IMR-90 (cell line): Measurements from ENCODE around the gene MUTYH. TPM values are rescaled to one million over a fixed set of nuclear protein-coding genes. Genes with fewer than 3 reads are reported as not detected.
"Not testable (repeated sequence)": the region's sequence is repeated elsewhere in the genome, so short reads cannot be mapped to it uniquely, and the experiment has no call there.

Experiments used
- ATAC-seq: fragments of 200-7000 bp; cut with Tn5 transposase; 2 replicates; pipeline ENCODE4 v1.9.1; 2020; ENCODE audit warnings: low read depth, mild to moderate bottlenecking, moderate library complexity
- BruUV-seq: library from RNA; stranded (reverse); fragments of 400-500 nt; replicated peaks from 2 replicates; lab custom pipeline; 2021; lab: Mats Ljungman, UMichigan
- CTCF ChIA-PET: fragments of 300-600 bp; formaldehyde crosslinking; extraction: SDS; loops from one replicate; lab custom pipeline; 2021; ENCODE audit warnings: antibody characterized with exemption; lab: Yijun Ruan, JAX
- POLR2A ChIA-PET: fragments of 300-600 bp; sonication (Branson Sonifier 250); formaldehyde crosslinking; loops from one replicate; lab custom pipeline; 2022; ENCODE audit warnings: antibody characterized with exemption; ENCODE audit not compliant: unreplicated experiment; lab: Charles Lee
- DNase-seq: peaks from one replicate; pipeline ENCODE4 v3.0.0; 2013
- H2AFZ ChIP-seq: replicated peaks from 2 replicates; pipeline ENCODE3; 2013; ENCODE audit warnings: low read length, mild to moderate bottlenecking; ENCODE audit not compliant: poor library complexity
- H2AK5ac ChIP-seq: 2 replicates; pipeline ENCODE4 v1.6.1; 2013; ENCODE audit warnings: low read depth, low read length, inconsistent platforms
- H2AK9ac ChIP-seq: replicated peaks from 2 replicates; pipeline ENCODE3; 2013; ENCODE audit warnings: mild to moderate bottlenecking, low read depth, low read length, moderate library complexity; ENCODE audit not compliant: poor library complexity
- H2BK120ac ChIP-seq: 2 replicates; pipeline ENCODE4 v1.6.1; 2013; ENCODE audit warnings: low read depth, low read length, inconsistent platforms
- H2BK15ac ChIP-seq: 3 replicates; pipeline ENCODE4 v1.6.1; 2013; ENCODE audit warnings: low read depth, low read length, inconsistent platforms
- H2BK20ac ChIP-seq: 2 replicates; pipeline ENCODE4 v1.6.1; 2013; ENCODE audit warnings: low read depth, mild to moderate bottlenecking, inconsistent platforms, low read length, moderate library complexity
- H2BK5ac ChIP-seq: 2 replicates; pipeline ENCODE4 v1.6.1; 2013; ENCODE audit warnings: mild to moderate bottlenecking, low read depth, low read length, inconsistent platforms; ENCODE audit not compliant: poor library complexity, severe bottlenecking
- H3K14ac ChIP-seq: replicated peaks from 2 replicates; pipeline ENCODE4 v1.6.1; 2013; ENCODE audit warnings: low read depth, low read length, inconsistent platforms
- H3K18ac ChIP-seq: 2 replicates; pipeline ENCODE4 v1.6.1; 2013; ENCODE audit warnings: low read depth, low read length, control low read depth
- H3K23ac ChIP-seq: 2 replicates; pipeline ENCODE4 v1.6.1; 2013; ENCODE audit warnings: low read depth, low read length, inconsistent platforms
- H3K27ac ChIP-seq: 2 replicates; pipeline ENCODE4 v1.5.1; 2013; ENCODE audit warnings: mild to moderate bottlenecking, control low read depth, low read length; ENCODE audit not compliant: insufficient read depth
- H3K27me3 ChIP-seq: 2 replicates; pipeline ENCODE4 v1.6.1; 2013; ENCODE audit warnings: low read length; ENCODE audit not compliant: control insufficient read depth, insufficient read depth
- H3K36me3 ChIP-seq: 2 replicates; pipeline ENCODE4 v1.6.1; 2013; ENCODE audit warnings: low read length, mixed read lengths; ENCODE audit not compliant: control insufficient read depth, insufficient read depth
- H3K4ac ChIP-seq: 2 replicates; pipeline ENCODE4 v1.6.1; 2013; ENCODE audit warnings: low read depth, low read length, inconsistent platforms
- H3K4me1 ChIP-seq: 2 replicates; pipeline ENCODE4 v1.6.1; 2013; ENCODE audit warnings: low read length, mixed read lengths; ENCODE audit not compliant: control insufficient read depth, insufficient read depth
- H3K4me2 ChIP-seq: 2 replicates; pipeline ENCODE4 v1.6.1; 2013; ENCODE audit warnings: low read depth, mild to moderate bottlenecking, control low read depth, low read length, moderate library complexity
- H3K4me3 ChIP-seq: 2 replicates; pipeline ENCODE4 v1.5.1; 2013; ENCODE audit warnings: low read depth, mild to moderate bottlenecking, control low read depth, low read length, moderate library complexity; ENCODE audit not compliant: insufficient read depth
- H3K56ac ChIP-seq: 2 replicates; pipeline ENCODE4 v1.6.1; 2013; ENCODE audit warnings: low read length, inconsistent platforms; ENCODE audit not compliant: insufficient read depth; ENCODE audit errors: extremely low read depth
- H3K79me1 ChIP-seq, 2 experiments: 2 replicates each; pipeline ENCODE4 v1.6.1; 2013; ENCODE audit warnings: low read length in 2 of 2, inconsistent platforms in 1 of 2, low read depth in 1 of 2
- H3K9ac ChIP-seq: 2 replicates; pipeline ENCODE4 v1.6.1; 2013; ENCODE audit warnings: low read depth, low read length, control low read depth
- H3K9me1 ChIP-seq: 2 replicates; pipeline ENCODE4 v1.6.1; 2013; ENCODE audit warnings: low read length, inconsistent platforms; ENCODE audit not compliant: insufficient read depth
- H3K9me3 ChIP-seq: 2 replicates; pipeline ENCODE4 v1.6.1; 2013; ENCODE audit warnings: low read length; ENCODE audit not compliant: control insufficient read depth, insufficient read depth
- H4K20me1 ChIP-seq: 2 replicates; pipeline ENCODE4 v1.6.1; 2013; ENCODE audit warnings: low read length, inconsistent platforms; ENCODE audit not compliant: insufficient read depth
- H4K5ac ChIP-seq: 2 replicates; pipeline ENCODE4 v1.6.1; 2013; ENCODE audit warnings: mild to moderate bottlenecking, low read depth, low read length, control low read depth
- H4K8ac ChIP-seq, 2 experiments: 2 replicates each; pipeline ENCODE4 v1.6.1; 2013; ENCODE audit warnings: low read depth in 2 of 2, low read length in 2 of 2, control low read depth in 1 of 2, inconsistent platforms in 1 of 2
- H4K91ac ChIP-seq: 2 replicates; pipeline ENCODE4 v1.6.1; 2013; ENCODE audit warnings: low read depth, low read length, inconsistent platforms; ENCODE audit not compliant: insufficient read depth
- WGBS, 2 experiments: methylation state at CpG; one replicate each; pipeline versions ENCODE4 v1.1.5 to v1.1.7; 2013; ENCODE audit warnings: missing lambda C conversion rate in 2 of 2; ENCODE audit not compliant: insufficient read length in 1 of 2; ENCODE audit errors: extremely low coverage in 2 of 2; 5-methylcytosine and 5-hydroxymethylcytosine counted together
- dilution Hi-C: fragments of 300-500 bp; cut with HindIII; formaldehyde crosslinking; loops from one replicate; pipeline ENCODE4 v1.14.3; 2018; ENCODE audit warnings: low sequenced_read_pairs; ENCODE audit not compliant: unreplicated experiment
- in situ Hi-C: fragments of 300-500 bp; cut with MboI; formaldehyde crosslinking; loops from 3 replicates; pipeline ENCODE4 v1.14.3; 2019; ENCODE audit warnings: low sequenced_read_pairs, inconsistent platforms, mixed read lengths
- intact Hi-C: fragments of 100-400 bp; cut with micrococcal nuclease; formaldehyde crosslinking; loops from 2 replicates; pipeline ENCODE4 v1.10.0; 2022
- polyA plus RNA-seq, 3 experiments: library from polyadenylated mRNA; depleted of rRNA; stranded (reverse); fragments of >200 nt; gene quantifications; 2 replicates each; pipeline ENCODE4 v1.2.3, GENCODE V29; 2012; ENCODE audit warnings: low replicate concordance in 1 of 3
- total RNA-seq: library from RNA; depleted of rRNA; stranded (reverse); fragments of >200 nt; gene quantifications from 2 replicates; pipeline ENCODE4 v1.2.3, GENCODE V29; 2012

The MUTYH gene
- total and polyA plus RNA-seq, 2 of the 4 experiments (the other 2 are of a cell fraction), result 9.1 to 14.6 TPM

DNA sequence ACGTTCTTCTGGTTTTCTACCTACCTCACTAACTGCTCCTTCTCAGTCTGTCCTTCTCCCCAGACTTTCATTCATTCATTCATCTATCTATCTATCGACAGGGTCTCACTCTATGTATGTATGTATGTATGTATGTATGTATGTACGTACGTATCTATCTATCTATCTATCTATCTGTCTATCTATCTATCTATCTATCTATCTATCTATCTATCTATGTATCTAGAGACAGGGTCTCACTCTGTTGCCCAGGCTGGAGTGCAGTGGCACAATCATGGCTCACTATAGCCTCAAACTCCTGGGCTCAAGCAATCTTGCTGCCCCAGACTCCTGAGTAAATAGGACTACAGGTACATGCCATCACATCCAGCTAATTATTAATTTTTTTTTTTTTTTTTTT lies 44.0 kb upstream of the MUTYH start:
- not testable (repeated sequence) for H2BK20ac ChIP-seq, BruUV-seq
- POLR2A ChIA-PET, result interaction anchor here (0.6 kb wide), 1 partner anchor 179 kb away, joined by 7 read pairs; no protein-coding TSS in a partner anchor

More for the DNA sequence above, 44.0 kb upstream of the MUTYH start:
- H3K27ac ChIP-seq, H3K36me3 ChIP-seq, H3K14ac ChIP-seq, H3K23ac ChIP-seq, H2BK5ac ChIP-seq, H3K4me2 ChIP-seq, H2AK9ac ChIP-seq, H2BK120ac ChIP-seq, H4K8ac ChIP-seq, H2AFZ ChIP-seq, H3K56ac ChIP-seq, intact Hi-C loops, H4K20me1 ChIP-seq, H3K4me1 ChIP-seq, H3K9me3 ChIP-seq, in situ Hi-C loops, H3K79me1 ChIP-seq, H4K91ac ChIP-seq, H3K27me3 ChIP-seq, H3K4ac ChIP-seq, DNase-seq, H3K18ac ChIP-seq, H3K9me1 ChIP-seq, H3K4me3 ChIP-seq, dilution Hi-C loops, ATAC-seq, H2AK5ac ChIP-seq, H4K5ac ChIP-seq, H2BK15ac ChIP-seq, H3K9ac ChIP-seq: not testable (repeated sequence)
- CTCF ChIA-PET, result interaction anchor here (0.6 kb wide), 1 partner anchor 10 kb away, joined by 3 read pairs; no protein-coding TSS in a partner anchor
- no CpG with 5 or more reads among the region's 4 CpGs for WGBS, 2 experiments
